IMR-90 (cell line): ENCODE results near the gene SP140L. TPM values are rescaled to one million over a fixed set of nuclear protein-coding genes. Genes with fewer than 3 reads are reported as not detected.

ENCODE experiments used
- ATAC-seq: fragments of 200-7000 bp; cut with Tn5 transposase; 2 replicates; pipeline ENCODE4 v1.9.1; 2020; ENCODE audit warnings: low read depth, mild to moderate bottlenecking, moderate library complexity
- BruUV-seq: library from RNA; stranded (reverse); fragments of 400-500 nt; replicated peaks from 2 replicates; lab custom pipeline; 2021; lab: Mats Ljungman, UMichigan
- CTCF ChIA-PET: fragments of 300-600 bp; formaldehyde crosslinking; extraction: SDS; loops from one replicate; lab custom pipeline; 2021; ENCODE audit warnings: antibody characterized with exemption; lab: Yijun Ruan, JAX
- POLR2A ChIA-PET: fragments of 300-600 bp; sonication (Branson Sonifier 250); formaldehyde crosslinking; loops from one replicate; lab custom pipeline; 2022; ENCODE audit warnings: antibody characterized with exemption; ENCODE audit not compliant: unreplicated experiment; lab: Charles Lee
- DNase-seq: peaks from one replicate; pipeline ENCODE4 v3.0.0; 2013
- H2AFZ ChIP-seq: replicated peaks from 2 replicates; pipeline ENCODE3; 2013; ENCODE audit warnings: low read length, mild to moderate bottlenecking; ENCODE audit not compliant: poor library complexity
- H2AK5ac ChIP-seq: 2 replicates; pipeline ENCODE4 v1.6.1; 2013; ENCODE audit warnings: low read depth, low read length, inconsistent platforms
- H2AK9ac ChIP-seq: replicated peaks from 2 replicates; pipeline ENCODE3; 2013; ENCODE audit warnings: mild to moderate bottlenecking, low read depth, low read length, moderate library complexity; ENCODE audit not compliant: poor library complexity
- H2BK120ac ChIP-seq: 2 replicates; pipeline ENCODE4 v1.6.1; 2013; ENCODE audit warnings: low read depth, low read length, inconsistent platforms
- H2BK15ac ChIP-seq: 3 replicates; pipeline ENCODE4 v1.6.1; 2013; ENCODE audit warnings: low read depth, low read length, inconsistent platforms
- H2BK20ac ChIP-seq: 2 replicates; pipeline ENCODE4 v1.6.1; 2013; ENCODE audit warnings: low read depth, mild to moderate bottlenecking, inconsistent platforms, low read length, moderate library complexity
- H2BK5ac ChIP-seq: 2 replicates; pipeline ENCODE4 v1.6.1; 2013; ENCODE audit warnings: mild to moderate bottlenecking, low read depth, low read length, inconsistent platforms; ENCODE audit not compliant: poor library complexity, severe bottlenecking
- H3K14ac ChIP-seq: replicated peaks from 2 replicates; pipeline ENCODE4 v1.6.1; 2013; ENCODE audit warnings: low read depth, low read length, inconsistent platforms
- H3K18ac ChIP-seq: 2 replicates; pipeline ENCODE4 v1.6.1; 2013; ENCODE audit warnings: low read depth, low read length, control low read depth
- H3K23ac ChIP-seq: 2 replicates; pipeline ENCODE4 v1.6.1; 2013; ENCODE audit warnings: low read depth, low read length, inconsistent platforms
- H3K27ac ChIP-seq: 2 replicates; pipeline ENCODE4 v1.5.1; 2013; ENCODE audit warnings: mild to moderate bottlenecking, control low read depth, low read length; ENCODE audit not compliant: insufficient read depth
- H3K27me3 ChIP-seq: 2 replicates; pipeline ENCODE4 v1.6.1; 2013; ENCODE audit warnings: low read length; ENCODE audit not compliant: control insufficient read depth, insufficient read depth
- H3K36me3 ChIP-seq: 2 replicates; pipeline ENCODE4 v1.6.1; 2013; ENCODE audit warnings: low read length, mixed read lengths; ENCODE audit not compliant: control insufficient read depth, insufficient read depth
- H3K4ac ChIP-seq: 2 replicates; pipeline ENCODE4 v1.6.1; 2013; ENCODE audit warnings: low read depth, low read length, inconsistent platforms
- H3K4me1 ChIP-seq: 2 replicates; pipeline ENCODE4 v1.6.1; 2013; ENCODE audit warnings: low read length, mixed read lengths; ENCODE audit not compliant: control insufficient read depth, insufficient read depth
- H3K4me2 ChIP-seq: 2 replicates; pipeline ENCODE4 v1.6.1; 2013; ENCODE audit warnings: low read depth, mild to moderate bottlenecking, control low read depth, low read length, moderate library complexity
- H3K4me3 ChIP-seq: 2 replicates; pipeline ENCODE4 v1.5.1; 2013; ENCODE audit warnings: low read depth, mild to moderate bottlenecking, control low read depth, low read length, moderate library complexity; ENCODE audit not compliant: insufficient read depth
- H3K56ac ChIP-seq: 2 replicates; pipeline ENCODE4 v1.6.1; 2013; ENCODE audit warnings: low read length, inconsistent platforms; ENCODE audit not compliant: insufficient read depth; ENCODE audit errors: extremely low read depth
- H3K79me1 ChIP-seq, 2 experiments: 2 replicates each; pipeline ENCODE4 v1.6.1; 2013; ENCODE audit warnings: low read length in 2 of 2, inconsistent platforms in 1 of 2, low read depth in 1 of 2
- H3K9ac ChIP-seq: 2 replicates; pipeline ENCODE4 v1.6.1; 2013; ENCODE audit warnings: low read depth, low read length, control low read depth
- H3K9me1 ChIP-seq: 2 replicates; pipeline ENCODE4 v1.6.1; 2013; ENCODE audit warnings: low read length, inconsistent platforms; ENCODE audit not compliant: insufficient read depth
- H3K9me3 ChIP-seq: 2 replicates; pipeline ENCODE4 v1.6.1; 2013; ENCODE audit warnings: low read length; ENCODE audit not compliant: control insufficient read depth, insufficient read depth
- H4K20me1 ChIP-seq: 2 replicates; pipeline ENCODE4 v1.6.1; 2013; ENCODE audit warnings: low read length, inconsistent platforms; ENCODE audit not compliant: insufficient read depth
- H4K5ac ChIP-seq: 2 replicates; pipeline ENCODE4 v1.6.1; 2013; ENCODE audit warnings: mild to moderate bottlenecking, low read depth, low read length, control low read depth
- H4K8ac ChIP-seq, 2 experiments: 2 replicates each; pipeline ENCODE4 v1.6.1; 2013; ENCODE audit warnings: low read depth in 2 of 2, low read length in 2 of 2, control low read depth in 1 of 2, inconsistent platforms in 1 of 2
- H4K91ac ChIP-seq: 2 replicates; pipeline ENCODE4 v1.6.1; 2013; ENCODE audit warnings: low read depth, low read length, inconsistent platforms; ENCODE audit not compliant: insufficient read depth
- BHLHE40 ChIP-seq: fragments of 150-350 bp; IDR thresholded peaks from 2 replicates; pipeline ENCODE4 v1.6.1; 2016; ENCODE audit warnings: mild to moderate bottlenecking, low read depth, low read length
- CEBPB ChIP-seq: IDR thresholded peaks from 2 replicates; pipeline ENCODE4 v1.6.1; 2012; ENCODE audit warnings: low read depth, low read length, improper control_type of control experiment
- CHD1 ChIP-seq: IDR thresholded peaks from 2 replicates; pipeline ENCODE4 v1.6.1; 2012; ENCODE audit warnings: low read depth, low read length, improper control_type of control experiment
- ELK1 ChIP-seq: fragments of 150-350 bp; IDR thresholded peaks from 2 replicates; pipeline ENCODE4 v1.6.1; 2016; ENCODE audit warnings: low read depth, mild to moderate bottlenecking, low read length, moderate library complexity, borderline replicate concordance
- FOS ChIP-seq: fragments of 150-350 bp; IDR thresholded peaks from 2 replicates; pipeline ENCODE4 v1.6.1; 2016; ENCODE audit warnings: low read depth, low read length
- MAFK ChIP-seq: IDR thresholded peaks from 2 replicates; pipeline ENCODE4 v1.6.1; 2012; ENCODE audit warnings: low read depth, low read length, improper control_type of control experiment
- MAZ ChIP-seq: IDR thresholded peaks from 2 replicates; pipeline ENCODE4 v1.6.1; 2012; ENCODE audit warnings: low read depth, mild to moderate bottlenecking, low read length, improper control_type of control experiment, moderate library complexity, borderline replicate concordance
- MXI1 ChIP-seq: IDR thresholded peaks from 2 replicates; pipeline ENCODE4 v1.6.1; 2012; ENCODE audit warnings: low read depth, mild to moderate bottlenecking, low read length, moderate library complexity, borderline replicate concordance
- NFE2L2 ChIP-seq: fragments of 150-350 bp; IDR thresholded peaks from 2 replicates; pipeline ENCODE4 v1.6.1; 2016; ENCODE audit warnings: low read depth, mild to moderate bottlenecking, low read length
- POLR2A ChIP-seq: IDR thresholded peaks from 2 replicates; pipeline ENCODE4 v1.6.1; 2012; ENCODE audit warnings: mild to moderate bottlenecking, low read depth, low read length
- RAD21 ChIP-seq: IDR thresholded peaks from 2 replicates; pipeline ENCODE4 v1.6.1; 2012; ENCODE audit warnings: low read length, improper control_type of control experiment
- RCOR1 ChIP-seq: IDR thresholded peaks from 2 replicates; pipeline ENCODE4 v1.6.1; 2012; ENCODE audit warnings: mild to moderate bottlenecking, low read length, improper control_type of control experiment; ENCODE audit not compliant: insufficient replicate concordance
- RFX5 ChIP-seq: IDR thresholded peaks from 2 replicates; pipeline ENCODE4 v1.8.0; 2012; ENCODE audit warnings: low read depth, mild to moderate bottlenecking, low read length, moderate library complexity
- SMC3 ChIP-seq: fragments of 150-350 bp; IDR thresholded peaks from 2 replicates; pipeline ENCODE4 v1.6.1; 2016; ENCODE audit warnings: low read depth, mild to moderate bottlenecking, antibody characterized with exemption, low read length, moderate library complexity
- WGBS, 2 experiments: methylation state at CpG; one replicate each; pipeline versions ENCODE4 v1.1.5 to v1.1.7; 2013; ENCODE audit warnings: missing lambda C conversion rate in 2 of 2; ENCODE audit not compliant: insufficient read length in 1 of 2; ENCODE audit errors: extremely low coverage in 2 of 2; 5-methylcytosine and 5-hydroxymethylcytosine counted together
- dilution Hi-C: fragments of 300-500 bp; cut with HindIII; formaldehyde crosslinking; loops from one replicate; pipeline ENCODE4 v1.14.3; 2018; ENCODE audit warnings: low sequenced_read_pairs; ENCODE audit not compliant: unreplicated experiment
- in situ Hi-C: fragments of 300-500 bp; cut with MboI; formaldehyde crosslinking; loops from 3 replicates; pipeline ENCODE4 v1.14.3; 2019; ENCODE audit warnings: low sequenced_read_pairs, inconsistent platforms, mixed read lengths
- intact Hi-C: fragments of 100-400 bp; cut with micrococcal nuclease; formaldehyde crosslinking; loops from 2 replicates; pipeline ENCODE4 v1.10.0; 2022
- polyA plus RNA-seq, 3 experiments: library from polyadenylated mRNA; depleted of rRNA; stranded (reverse); fragments of >200 nt; gene quantifications; 2 replicates each; pipeline ENCODE4 v1.2.3, GENCODE V29; 2012; ENCODE audit warnings: low replicate concordance in 1 of 3
- total RNA-seq: library from RNA; depleted of rRNA; stranded (reverse); fragments of >200 nt; gene quantifications from 2 replicates; pipeline ENCODE4 v1.2.3, GENCODE V29; 2012
- TF ChIP-seq, protein P1 (sequence below): fragments of 150-350 bp; IDR thresholded peaks from 2 replicates; pipeline ENCODE4 v1.6.1; 2017; ENCODE audit warnings: mild to moderate bottlenecking, antibody characterized with exemption, low read length, low read depth
- TF ChIP-seq, protein P2 (sequence below): conservative IDR thresholded peaks from 2 replicates; pipeline ENCODE4 v1.5.1; 2012; ENCODE audit warnings: mild to moderate bottlenecking, low read depth, low read length, improper control_type of control experiment

The SP140L gene
- total and polyA plus RNA-seq, 2 of the 4 experiments (the other 2 are of a cell fraction): 5.4 to 11.2 TPM

GRCh38 chr2:230453006-230453405, 126.0 kb downstream of the SP140L start:
- WGBS, 2 experiments: no CpG with 5 or more reads among the region's 2 CpGs
- dilution Hi-C loops (no loop called here), intact Hi-C loops (loop anchor here (10.0 kb wide), 1 partner anchor 218 kb away; no protein-coding TSS in a partner anchor), in situ Hi-C loops (no loop called here)
- Histone ChIP-seq H3K27me3 (no peaks in the 10 kb centered on the region), H4K91ac (no peak overlapping the region), H2BK120ac (no peak overlapping the region), H3K4me1 (no peaks in the 10 kb centered on the region), H2BK5ac (no peak overlapping the region), H4K5ac (no peak overlapping the region), H2AK5ac (no peak overlapping the region), H3K9ac (no peak overlapping the region), H3K23ac (no peak overlapping the region), H2BK15ac (no peak overlapping the region), H2BK20ac (no peak overlapping the region), H3K4me2 (no peak overlapping the region), H3K9me1 (peaks cover 8% of the 10 kb centered on the region; the same call in 1 of the 2 replicates), H3K79me1 (peaks cover 9 to 13% of the 10 kb centered on the region in 2 experiments; a peak in 3 of 4 replicates), H2AK9ac (no peak overlapping the region), H3K36me3 (peaks cover 15% of the 10 kb centered on the region), H3K9me3 (peaks cover 2% of the 10 kb centered on the region; the same call in 1 of the 2 replicates), H3K18ac (no peak overlapping the region), H4K8ac (no peak overlapping the region), H3K56ac (no peak overlapping the region), H2AFZ (no peak overlapping the region), H3K14ac (no peak overlapping the region), H4K20me1 (no peaks in the 10 kb centered on the region), H3K4me3 (no peak overlapping the region), H3K27ac (no peak overlapping the region), H3K4ac (no peak overlapping the region)
- TF ChIP-seq BHLHE40 (no peak), MAFK (no peak), MXI1 (no peak), CHD1 (no peak), RAD21 (no peak), RFX5 (no peak), CEBPB (no peak), ELK1 (no peak), MAZ (no peak), SMC3 (no peak), POLR2A (no peak), FOS (no peak), RCOR1 (no peak), NFE2L2 (no peak)
- TF ChIP-seq, protein P1, sequence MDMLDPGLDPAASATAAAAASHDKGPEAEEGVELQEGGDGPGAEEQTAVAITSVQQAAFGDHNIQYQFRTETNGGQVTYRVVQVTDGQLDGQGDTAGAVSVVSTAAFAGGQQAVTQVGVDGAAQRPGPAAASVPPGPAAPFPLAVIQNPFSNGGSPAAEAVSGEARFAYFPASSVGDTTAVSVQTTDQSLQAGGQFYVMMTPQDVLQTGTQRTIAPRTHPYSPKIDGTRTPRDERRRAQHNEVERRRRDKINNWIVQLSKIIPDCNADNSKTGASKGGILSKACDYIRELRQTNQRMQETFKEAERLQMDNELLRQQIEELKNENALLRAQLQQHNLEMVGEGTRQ: no peak
- TF ChIP-seq, protein P2, sequence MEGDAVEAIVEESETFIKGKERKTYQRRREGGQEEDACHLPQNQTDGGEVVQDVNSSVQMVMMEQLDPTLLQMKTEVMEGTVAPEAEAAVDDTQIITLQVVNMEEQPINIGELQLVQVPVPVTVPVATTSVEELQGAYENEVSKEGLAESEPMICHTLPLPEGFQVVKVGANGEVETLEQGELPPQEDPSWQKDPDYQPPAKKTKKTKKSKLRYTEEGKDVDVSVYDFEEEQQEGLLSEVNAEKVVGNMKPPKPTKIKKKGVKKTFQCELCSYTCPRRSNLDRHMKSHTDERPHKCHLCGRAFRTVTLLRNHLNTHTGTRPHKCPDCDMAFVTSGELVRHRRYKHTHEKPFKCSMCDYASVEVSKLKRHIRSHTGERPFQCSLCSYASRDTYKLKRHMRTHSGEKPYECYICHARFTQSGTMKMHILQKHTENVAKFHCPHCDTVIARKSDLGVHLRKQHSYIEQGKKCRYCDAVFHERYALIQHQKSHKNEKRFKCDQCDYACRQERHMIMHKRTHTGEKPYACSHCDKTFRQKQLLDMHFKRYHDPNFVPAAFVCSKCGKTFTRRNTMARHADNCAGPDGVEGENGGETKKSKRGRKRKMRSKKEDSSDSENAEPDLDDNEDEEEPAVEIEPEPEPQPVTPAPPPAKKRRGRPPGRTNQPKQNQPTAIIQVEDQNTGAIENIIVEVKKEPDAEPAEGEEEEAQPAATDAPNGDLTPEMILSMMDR: no peak
- DNase-seq (no peak), ATAC-seq (no peak)
- ChIA-PET CTCF (no interaction called here), POLR2A (no interaction called here)
- BruUV-seq: no TSS peak
